Chondrocyte (in vitro differentiated cells): ENCODE data around the gene DALRD3. TPM values are rescaled to one million over a fixed set of nuclear protein-coding genes. Genes with fewer than 3 reads are reported as not detected.
A peak's percentile ranks its signal among the peaks of the same experiment; 100 is the strongest.

Experiments used
- DNase-seq: peaks from one replicate; pipeline ENCODE4 v3.0.0; 2021; ENCODE audit warnings: mixed read lengths, low spot score
- H3K27ac Mint-ChIP-seq: one replicate; pipeline ENCODE4 v1.8.0; 2021; ENCODE audit warnings: mild to moderate bottlenecking, moderate library complexity, mixed read lengths; ENCODE audit not compliant: unreplicated experiment
- H3K27me3 Mint-ChIP-seq: 2 replicates; pipeline ENCODE4 v1.8.0; 2021; ENCODE audit warnings: low read depth, mixed read lengths
- H3K36me3 Mint-ChIP-seq: 2 replicates; pipeline ENCODE4 v1.8.0; 2021; ENCODE audit warnings: low read depth, mixed read lengths
- H3K4me1 Mint-ChIP-seq: 2 replicates; pipeline ENCODE4 v1.8.0; 2021; ENCODE audit warnings: low read depth, mild to moderate bottlenecking, mixed read lengths
- H3K4me3 Mint-ChIP-seq: one replicate; pipeline ENCODE4 v1.8.0; 2021; ENCODE audit warnings: mild to moderate bottlenecking, moderate library complexity, mixed read lengths; ENCODE audit not compliant: unreplicated experiment
- H3K9me3 Mint-ChIP-seq: 2 replicates; pipeline ENCODE4 v1.8.0; 2021; ENCODE audit warnings: low read depth, mixed read lengths
- CTCF ChIP-seq: fragments of 200-600 bp; sonication (generic); IDR thresholded peaks from 2 replicates; pipeline ENCODE4 v1.5.0; 2021; ENCODE audit warnings: antibody characterized with exemption, mild to moderate bottlenecking, moderate library complexity
- total RNA-seq: library from RNA; stranded (reverse); gene quantifications from 3 replicates; pipeline ENCODE4 v1.2.1, GENCODE V29; 2021

Gene DALRD3
- total RNA-seq, 1 donor from 2014 or later: 21.5 TPM

- DNase-seq: peak; percentile 98
- no peaks in the 10 kb centered on the region for H3K9me3 Mint-ChIP-seq
- H3K4me3 Mint-ChIP-seq: peak overlapping the region; percentile 90
- H3K27ac Mint-ChIP-seq: peak overlapping the region; percentile 92
- no peaks in the 10 kb centered on the region for H3K27me3 Mint-ChIP-seq
- no peak for TF ChIP-seq CTCF
- H3K4me1 Mint-ChIP-seq: peaks cover 57% of the 10 kb centered on the region
- peaks cover 16% of the 10 kb centered on the region for H3K36me3 Mint-ChIP-seq
Measured at GRCh38 chr3:49021213-49021812, 2.9 kb upstream of the DALRD3 start.

GRCh38 chr3:49020330-49021212 is 2.2 kb upstream of the DALRD3 start:
- Mint-ChIP-seq H3K27ac (peak overlapping the region; percentile 92), H3K27me3 (no peaks in the 10 kb centered on the region), H3K4me3 (peak overlapping the region; percentile 90), H3K9me3 (no peaks in the 10 kb centered on the region), H3K4me1 (peaks cover 55% of the 10 kb centered on the region), H3K36me3 (peaks cover 14% of the 10 kb centered on the region)
- peak; percentile 86 for DNase-seq
- TF ChIP-seq CTCF: no peak

GRCh38 chr3:49019941-49020329 is 1.6 kb upstream of the DALRD3 start:
- peak overlapping the region; percentile 89 for H3K27ac Mint-ChIP-seq
- no peak for TF ChIP-seq CTCF
- H3K36me3 Mint-ChIP-seq: peaks cover 14% of the 10 kb centered on the region
- peaks cover 52% of the 10 kb centered on the region for H3K4me1 Mint-ChIP-seq
- H3K27me3 Mint-ChIP-seq: no peaks in the 10 kb centered on the region
- no peaks in the 10 kb centered on the region for H3K9me3 Mint-ChIP-seq
- H3K4me3 Mint-ChIP-seq: peak overlapping the region; percentile 90
- DNase-seq: no peak

DNA sequence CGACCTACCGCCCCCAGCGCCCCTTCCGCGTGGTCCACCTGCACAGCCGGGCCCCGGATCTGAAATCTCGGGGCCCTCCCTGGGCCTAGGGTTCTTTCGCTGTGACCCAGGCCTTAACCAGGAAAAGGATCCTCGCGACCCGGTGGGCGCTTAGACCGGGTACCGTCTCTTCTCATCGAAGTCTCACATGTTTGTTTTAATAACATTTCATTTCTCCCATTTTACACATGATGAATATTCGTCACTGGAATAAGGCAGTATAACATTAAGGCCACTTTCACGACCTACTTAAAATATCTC is 277 bp upstream of the DALRD3 start:
- H3K27ac Mint-ChIP-seq: peak overlapping the region; percentile 89

More for the DNA sequence above, 277 bp upstream of the DALRD3 start:
- Mint-ChIP-seq H3K4me3 (peak overlapping the region; percentile 80), H3K9me3 (no peaks in the 10 kb centered on the region), H3K36me3 (peaks cover 12% of the 10 kb centered on the region), H3K4me1 (peaks cover 46% of the 10 kb centered on the region), H3K27me3 (no peaks in the 10 kb centered on the region)
- no peak for DNase-seq
- TF ChIP-seq CTCF: no peak
